Measurements from ENCODE around the gene MPPED2. TPM values are rescaled to one million over a fixed set of nuclear protein-coding genes. Genes with fewer than 3 reads are reported as not detected.

Gene MPPED2
- total RNA-seq, 1 donor from 2014 or later, result 25.9 TPM

DNA sequence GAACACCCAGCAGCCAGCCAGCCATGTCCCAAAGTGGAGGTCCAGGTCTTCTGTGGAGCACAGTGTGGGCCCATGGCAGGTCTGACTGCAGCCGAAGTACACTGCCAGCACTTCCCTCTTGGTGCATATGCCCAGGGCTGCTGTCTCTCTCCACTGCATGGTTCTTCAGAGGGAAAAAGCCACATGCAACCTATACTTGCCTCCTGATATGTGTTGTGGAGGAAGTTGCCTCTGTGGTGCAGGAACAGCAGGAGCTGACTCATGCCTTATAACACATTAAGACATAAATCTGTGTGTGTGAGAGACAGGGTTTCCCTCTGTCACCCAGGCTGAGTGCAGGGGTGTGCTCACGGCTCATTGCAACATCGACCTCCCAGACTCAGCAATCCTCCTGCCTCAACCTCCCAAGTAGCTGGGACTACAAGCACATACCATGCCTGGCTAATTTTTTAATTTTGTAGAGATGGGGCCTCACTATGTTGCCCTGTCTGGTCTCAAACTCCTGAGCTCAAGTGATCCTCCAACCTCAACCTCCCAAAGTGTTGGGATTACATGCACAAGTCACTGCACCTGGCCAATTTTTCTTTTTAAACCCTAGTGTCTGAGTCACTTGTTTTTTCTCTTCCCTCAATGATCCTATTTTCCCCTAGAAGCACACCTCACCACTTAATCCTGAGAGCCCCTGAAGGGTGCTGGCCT, 98.8 kb downstream of the MPPED2 start:
- Mint-ChIP-seq H3K27ac (peak overlapping the region; percentile 54), H3K4me3 (ENCODE audit: low read depth) (no peak overlapping the region), H3K36me3 (ENCODE audit: insufficient read depth) (no peaks in the 10 kb centered on the region), H3K4me1 (ENCODE audit: low read depth) (peaks cover 25% of the 10 kb centered on the region), H3K27me3 (no peaks in the 10 kb centered on the region), H3K9me3 (ENCODE audit: low read depth) (no peaks in the 10 kb centered on the region)
- DNase-seq (ENCODE audit: low spot score, unreplicated experiment), result no peak
- TF ChIP-seq, protein P1, sequence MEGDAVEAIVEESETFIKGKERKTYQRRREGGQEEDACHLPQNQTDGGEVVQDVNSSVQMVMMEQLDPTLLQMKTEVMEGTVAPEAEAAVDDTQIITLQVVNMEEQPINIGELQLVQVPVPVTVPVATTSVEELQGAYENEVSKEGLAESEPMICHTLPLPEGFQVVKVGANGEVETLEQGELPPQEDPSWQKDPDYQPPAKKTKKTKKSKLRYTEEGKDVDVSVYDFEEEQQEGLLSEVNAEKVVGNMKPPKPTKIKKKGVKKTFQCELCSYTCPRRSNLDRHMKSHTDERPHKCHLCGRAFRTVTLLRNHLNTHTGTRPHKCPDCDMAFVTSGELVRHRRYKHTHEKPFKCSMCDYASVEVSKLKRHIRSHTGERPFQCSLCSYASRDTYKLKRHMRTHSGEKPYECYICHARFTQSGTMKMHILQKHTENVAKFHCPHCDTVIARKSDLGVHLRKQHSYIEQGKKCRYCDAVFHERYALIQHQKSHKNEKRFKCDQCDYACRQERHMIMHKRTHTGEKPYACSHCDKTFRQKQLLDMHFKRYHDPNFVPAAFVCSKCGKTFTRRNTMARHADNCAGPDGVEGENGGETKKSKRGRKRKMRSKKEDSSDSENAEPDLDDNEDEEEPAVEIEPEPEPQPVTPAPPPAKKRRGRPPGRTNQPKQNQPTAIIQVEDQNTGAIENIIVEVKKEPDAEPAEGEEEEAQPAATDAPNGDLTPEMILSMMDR (IDR thresholded peaks at IDR 0.05; ENCODE audit: unreplicated experiment), result no peak

DNA sequence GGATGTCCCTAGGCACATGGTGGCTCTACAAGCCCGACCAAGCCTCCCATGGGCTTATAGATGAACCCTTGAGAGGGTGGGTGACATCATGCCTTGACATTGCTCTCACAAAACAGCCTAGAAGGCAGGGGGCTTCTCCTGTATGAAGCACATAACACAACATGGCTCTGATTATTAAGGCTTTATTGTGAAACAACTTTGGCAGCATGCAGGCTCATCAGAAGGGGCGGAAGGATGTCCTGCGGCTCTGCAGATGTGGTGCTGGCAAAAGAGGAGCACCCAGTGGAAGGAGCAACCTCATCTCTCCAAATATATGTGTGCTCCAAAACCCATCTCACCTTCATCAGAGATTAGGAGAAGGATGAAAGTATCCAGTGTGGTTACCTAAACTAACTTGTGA, 100.4 kb downstream of the MPPED2 start:
- Mint-ChIP-seq H3K27me3 (no peaks in the 10 kb centered on the region), H3K4me1 (ENCODE audit: low read depth) (peaks cover 33% of the 10 kb centered on the region), H3K4me3 (ENCODE audit: low read depth) (no peak overlapping the region), H3K27ac (no peak overlapping the region), H3K9me3 (ENCODE audit: low read depth) (no peaks in the 10 kb centered on the region), H3K36me3 (ENCODE audit: insufficient read depth) (no peaks in the 10 kb centered on the region)
- TF ChIP-seq, protein P1 (IDR thresholded peaks at IDR 0.05; ENCODE audit: unreplicated experiment), result no peak
- no peak for DNase-seq (ENCODE audit: low spot score, unreplicated experiment)

DNA sequence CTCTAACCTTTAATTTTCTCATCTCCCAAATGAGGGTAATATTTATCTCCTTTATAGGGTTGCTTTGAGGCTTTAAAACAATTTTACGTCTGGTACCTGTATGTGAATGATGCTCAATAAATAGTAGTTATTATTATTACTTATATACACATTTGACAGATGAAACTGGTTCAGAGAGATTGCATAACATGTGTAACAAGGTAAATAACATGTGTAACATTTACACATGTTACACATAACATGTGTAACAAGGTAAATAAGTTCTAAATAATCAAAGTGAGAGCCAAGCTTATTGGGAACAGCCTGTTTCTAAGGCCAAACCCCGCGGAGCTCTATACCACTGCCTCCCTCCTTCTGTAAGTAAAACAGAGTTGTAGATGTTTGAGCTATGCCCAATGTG, 100.9 kb downstream of the MPPED2 start:
- H3K36me3 Mint-ChIP-seq (ENCODE audit: insufficient read depth), result no peaks in the 10 kb centered on the region
- H3K9me3 Mint-ChIP-seq (ENCODE audit: low read depth), result no peaks in the 10 kb centered on the region
- no peak overlapping the region for H3K4me3 Mint-ChIP-seq (ENCODE audit: low read depth)
- DNase-seq (ENCODE audit: low spot score, unreplicated experiment), result no peak
- peaks cover 36% of the 10 kb centered on the region for H3K4me1 Mint-ChIP-seq (ENCODE audit: low read depth)
- H3K27ac Mint-ChIP-seq, result no peak overlapping the region
- H3K27me3 Mint-ChIP-seq, result no peaks in the 10 kb centered on the region
- TF ChIP-seq, protein P1 (IDR thresholded peaks at IDR 0.05; ENCODE audit: unreplicated experiment), result no peak

DNA sequence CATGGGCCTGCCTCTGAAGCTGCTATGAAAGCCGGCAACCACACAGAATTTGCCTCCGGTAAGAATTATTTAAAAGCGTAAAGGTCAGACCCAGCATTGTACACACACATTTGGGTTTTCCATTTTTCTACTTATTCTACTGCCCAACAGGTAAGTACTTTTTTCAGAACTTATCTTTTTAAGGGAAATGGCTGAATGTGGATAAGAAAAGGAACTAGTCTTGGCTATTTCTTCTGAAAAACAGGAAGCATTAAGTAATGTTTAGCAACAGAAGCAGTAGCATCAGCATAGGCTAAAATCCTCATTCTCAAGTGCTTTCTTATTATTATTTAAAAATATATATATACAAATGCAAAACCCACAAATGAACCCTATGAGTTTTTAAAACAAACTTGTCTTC, 103.1 kb downstream of the MPPED2 start:
- Mint-ChIP-seq H3K36me3 (ENCODE audit: insufficient read depth) (no peaks in the 10 kb centered on the region), H3K27ac (no peak overlapping the region), H3K4me3 (ENCODE audit: low read depth) (no peak overlapping the region), H3K27me3 (no peaks in the 10 kb centered on the region), H3K4me1 (ENCODE audit: low read depth) (peaks cover 26% of the 10 kb centered on the region), H3K9me3 (ENCODE audit: low read depth) (no peaks in the 10 kb centered on the region)
- no peak for DNase-seq (ENCODE audit: low spot score, unreplicated experiment)
- TF ChIP-seq, protein P1 (IDR thresholded peaks at IDR 0.05; ENCODE audit: unreplicated experiment), result no peak

DNA sequence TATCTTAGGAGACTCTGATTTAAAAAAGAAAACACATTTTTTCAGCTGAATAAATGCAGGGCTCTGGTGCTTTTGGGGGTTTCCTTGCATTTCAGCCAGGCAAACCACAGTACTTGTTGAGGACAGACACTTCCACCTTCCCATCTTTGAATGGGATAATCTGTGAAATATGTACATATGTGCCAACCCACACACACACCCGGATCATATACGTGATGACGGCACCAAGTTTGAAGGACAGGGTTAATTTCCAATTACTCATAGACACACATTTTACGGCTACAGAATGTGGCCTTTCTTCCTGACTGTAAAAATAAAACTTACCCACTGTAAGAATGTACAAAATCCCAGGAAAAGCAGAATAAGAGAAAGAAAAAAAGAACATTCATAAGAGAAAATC, 104.4 kb downstream of the MPPED2 start:
- Mint-ChIP-seq H3K27me3 (no peaks in the 10 kb centered on the region), H3K36me3 (ENCODE audit: insufficient read depth) (no peaks in the 10 kb centered on the region), H3K4me1 (ENCODE audit: low read depth) (peaks cover 25% of the 10 kb centered on the region), H3K9me3 (ENCODE audit: low read depth) (no peaks in the 10 kb centered on the region), H3K27ac (no peak overlapping the region), H3K4me3 (ENCODE audit: low read depth) (no peak overlapping the region)
- TF ChIP-seq, protein P1 (IDR thresholded peaks at IDR 0.05; ENCODE audit: unreplicated experiment), result no peak
- DNase-seq (ENCODE audit: low spot score, unreplicated experiment), result no peak
